HepG2 (cell line): ENCODE data around the gene COL18A1. TPM values are rescaled to one million over a fixed set of nuclear protein-coding genes. Genes with fewer than 3 reads are reported as not detected.

Experiments
- ATF7 ChIP-seq, 2 experiments: fragments of 450-650 bp in 1 of 2; sonication (generic) in 1 of 2; formaldehyde crosslinking in 1 of 2; IDR thresholded peaks; 2 replicates each; pipeline versions ENCODE4 v1.4.0 to v1.6.1; 2016 to 2020; ENCODE audit warnings: antibody characterized with exemption in 1 of 2, mild to moderate bottlenecking in 1 of 2, missing genetic modification reagents in 1 of 2
- BCL6 ChIP-seq: IDR thresholded peaks from 2 replicates; pipeline ENCODE4 v1.6.1; 2016; ENCODE audit warnings: missing genetic modification reagents, missing compliant biosample characterization
- CBX5 ChIP-seq: sonication (generic); formaldehyde crosslinking; IDR thresholded peaks from 2 replicates; pipeline ENCODE4 v1.4.0; 2020; ENCODE audit warnings: missing genetic modification reagents, borderline replicate concordance
- FOXA1 ChIP-seq, 2 experiments: fragments of 450-650 bp in 1 of 2; sonication (generic) in 1 of 2; formaldehyde crosslinking in 1 of 2; IDR thresholded peaks; 2 replicates each; pipeline versions ENCODE4 v1.4.0 to v1.6.1; 2016 to 2020; ENCODE audit warnings: missing genetic modification reagents in 1 of 2
- GATA4 ChIP-seq: sonication (generic); IDR thresholded peaks from 2 replicates; pipeline ENCODE4 v1.6.1; 2016; ENCODE audit warnings: antibody characterized with exemption, low read depth, borderline replicate concordance
- GATAD2A ChIP-seq: IDR thresholded peaks from 2 replicates; pipeline ENCODE4 v1.6.1; 2016
- HDAC2 ChIP-seq: sonication (generic); formaldehyde crosslinking; IDR thresholded peaks from 2 replicates; pipeline ENCODE4 v1.4.0; 2020; ENCODE audit warnings: missing genetic modification reagents
- JARID2 ChIP-seq: sonication (generic); formaldehyde crosslinking; IDR thresholded peaks from 2 replicates; pipeline ENCODE4 v1.8.1; 2023; ENCODE audit warnings: missing genetic modification reagents, inconsistent platforms; ENCODE audit not compliant: insufficient replicate concordance
- NFKBIZ ChIP-seq: IDR thresholded peaks from 2 replicates; pipeline ENCODE4 v1.6.1; 2018; ENCODE audit warnings: missing genetic modification reagents, missing compliant biosample characterization
- NR2F6 ChIP-seq, 2 experiments: IDR thresholded peaks; 2 replicates each; pipeline ENCODE4 v1.6.1; 2016; ENCODE audit warnings: antibody characterized with exemption in 1 of 2, mild to moderate bottlenecking in 1 of 2
- POLR2G ChIP-seq: fragments of 200-400 bp; formaldehyde crosslinking; IDR thresholded peaks from 2 replicates; pipeline ENCODE4 v1.6.1; 2018; ENCODE audit warnings: mild to moderate bottlenecking, low read depth, low read length, moderate library complexity
- SP140L ChIP-seq: sonication (generic); formaldehyde crosslinking; IDR thresholded peaks from 2 replicates; pipeline ENCODE4 v1.4.0; 2020; ENCODE audit warnings: missing genetic modification reagents, borderline replicate concordance
- ZFY ChIP-seq: sonication (generic); formaldehyde crosslinking; IDR thresholded peaks from 2 replicates; pipeline ENCODE4 v1.4.0; 2020; ENCODE audit warnings: missing genetic modification reagents
- ZKSCAN1 ChIP-seq: fragments of 150-350 bp; IDR thresholded peaks from 2 replicates; pipeline ENCODE4 v1.6.1; 2014; ENCODE audit warnings: low read length
- ZNF430 ChIP-seq: sonication (generic); formaldehyde crosslinking; IDR thresholded peaks from 2 replicates; pipeline ENCODE4 v1.9.0; 2021; ENCODE audit warnings: mild to moderate bottlenecking, missing genetic modification reagents
- ZNF496 ChIP-seq: sonication (generic); formaldehyde crosslinking; IDR thresholded peaks from 2 replicates; pipeline ENCODE4 v1.8.1; 2023; ENCODE audit warnings: mild to moderate bottlenecking, moderate library complexity, missing genetic modification reagents; ENCODE audit not compliant: insufficient replicate concordance
- ZNF547 ChIP-seq: sonication (generic); formaldehyde crosslinking; IDR thresholded peaks from 2 replicates; pipeline ENCODE4 v1.5.1; 2020; ENCODE audit warnings: mild to moderate bottlenecking, missing genetic modification reagents
- ZNF713 ChIP-seq: sonication (generic); formaldehyde crosslinking; IDR thresholded peaks from 2 replicates; pipeline ENCODE4 v1.4.0; 2020; ENCODE audit warnings: mild to moderate bottlenecking, missing genetic modification reagents
- ZSCAN25 ChIP-seq: sonication (generic); formaldehyde crosslinking; IDR thresholded peaks from 2 replicates; pipeline ENCODE4 v1.8.0; 2022; ENCODE audit warnings: mild to moderate bottlenecking, missing genetic modification reagents
- polyA plus RNA-seq, 8 experiments: library from polyadenylated mRNA; depleted of rRNA in 3 of 8; stranded (reverse) in 7 of 8; unstranded in 1 of 8; fragments of >200 nt; fragmentation: Illumina TruSeq in 4 of 8; extraction: Trizol in 4 of 8; gene quantifications; 2 replicates each; pipeline versions ENCODE4 v1.2.1 to v1.2.3, GENCODE V29; 2011 to 2016; ENCODE audit warnings: low read depth in 4 of 8, missing spikeins in 1 of 8, mixed read lengths in 1 of 8; ENCODE audit not compliant: insufficient read depth in 1 of 8
- total RNA-seq, 5 experiments: library from RNA; depleted of rRNA; stranded (reverse); fragments of >200 nt; fragmentation: Illumina TruSeq; extraction: Trizol; gene quantifications; 2 replicates each; pipeline ENCODE4 v1.2.3, GENCODE V29; 2016; ENCODE audit warnings: low read depth in 1 of 5
- TF ChIP-seq, protein P1 (sequence below): sonication (generic); formaldehyde crosslinking; IDR thresholded peaks from 2 replicates; pipeline ENCODE4 v1.8.0; 2022; ENCODE audit warnings: mild to moderate bottlenecking, missing genetic modification reagents, borderline replicate concordance
- TF ChIP-seq, protein P2 (sequence below): sonication (generic); formaldehyde crosslinking; IDR thresholded peaks from 2 replicates; pipeline ENCODE4 v1.8.1; 2023; ENCODE audit warnings: mild to moderate bottlenecking, missing genetic modification reagents
- TF ChIP-seq, protein P3 (sequence below): sonication (generic); formaldehyde crosslinking; IDR thresholded peaks from 2 replicates; pipeline ENCODE4 v1.4.0; 2020; ENCODE audit warnings: missing genetic modification reagents
- TF ChIP-seq, protein P4 (sequence below): sonication (generic); formaldehyde crosslinking; IDR thresholded peaks from 2 replicates; pipeline ENCODE4 v1.4.0; 2020; ENCODE audit warnings: mild to moderate bottlenecking, missing genetic modification reagents

COL18A1 gene
- total and polyA plus RNA-seq, 2 of the 13 experiments (the other 11 are each of a cell fraction or from before 2014, with no cell fraction given) = 79.0 to 102 TPM

DNA sequence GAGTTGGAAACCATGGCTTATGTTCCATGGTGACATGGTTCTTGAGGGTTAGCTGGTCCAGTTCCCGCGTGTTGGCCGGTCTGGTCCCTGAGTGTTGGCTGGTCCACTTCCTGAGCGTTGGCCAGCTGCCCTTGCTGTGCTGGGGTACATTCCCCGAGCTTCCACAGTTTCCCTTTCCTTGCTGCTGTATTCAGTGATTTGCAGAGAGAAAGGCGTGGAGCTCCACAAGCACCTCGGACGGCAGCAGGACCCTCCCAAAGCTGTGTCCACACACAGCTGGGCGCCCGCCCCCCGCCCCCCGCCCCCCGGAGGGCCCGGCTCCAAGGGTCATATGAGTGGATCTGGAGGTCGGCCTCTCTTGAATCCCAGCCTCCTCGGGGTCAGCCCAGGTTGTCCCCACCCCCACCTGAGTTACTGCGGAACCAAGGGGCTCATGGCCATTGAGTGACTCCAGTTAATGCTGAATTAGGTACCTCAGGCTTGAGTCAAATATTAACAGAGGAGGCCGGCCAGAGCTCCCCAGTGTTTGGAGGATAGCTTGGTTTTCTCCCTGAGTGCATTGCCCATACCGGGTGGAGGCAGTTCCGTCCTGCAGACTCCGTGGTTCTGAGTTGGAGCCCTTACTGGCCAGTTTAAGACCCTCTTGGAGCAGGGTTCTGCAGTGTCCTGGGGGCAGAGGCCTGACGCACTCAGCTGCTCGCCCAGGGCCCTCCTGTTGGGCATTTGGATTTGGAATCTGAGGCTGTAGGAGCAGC is 18.4 kb downstream of the COL18A1 start (continued):
- TF ChIP-seq SP140L (CRISPR knock-in tag) (no peak), NFKBIZ (CRISPR knock-in tag) (no peak), CBX5 (CRISPR knock-in tag) (no peak), ZFY (CRISPR knock-in tag) (peak; percentile 55), ZKSCAN1 (no peak), ZSCAN25 (CRISPR knock-in tag) (peak; percentile 78), GATA4 (peak; percentile 18; the same call in 1 of the 2 replicates), ZNF713 (CRISPR knock-in tag) (no peak), BCL6 (peak; percentile 59; the same call in 1 of the 2 replicates), POLR2G (peak; percentile 78), HDAC2 (CRISPR knock-in tag) (peak; percentile 79; the same call in 1 of the 2 replicates), FOXA1 (IDR thresholded peaks at IDR 0.05) (no peak), FOXA1 (CRISPR knock-in tag; IDR thresholded peaks at IDR 0.05) (0 out of 2 replicates have a peak, but pooled peaks have one; percentile 10), GATAD2A (CRISPR knock-in tag) (peak; percentile 31), ATF7 (IDR thresholded peaks at IDR 0.05) (no peak), ATF7 (CRISPR knock-in tag; IDR thresholded peaks at IDR 0.05) (no peak), ZNF430 (CRISPR knock-in tag) (0 out of 2 replicates have a peak, but pooled peaks have one; percentile 36), ZNF496 (CRISPR knock-in tag) (no peak), NR2F6 (IDR thresholded peaks at IDR 0.05) (peak; percentile 82), NR2F6 (CRISPR knock-in tag; IDR thresholded peaks at IDR 0.05) (peak; percentile 83), ZNF547 (no peak), JARID2 (CRISPR knock-in tag) (no peak)
- TF ChIP-seq, protein P1, sequence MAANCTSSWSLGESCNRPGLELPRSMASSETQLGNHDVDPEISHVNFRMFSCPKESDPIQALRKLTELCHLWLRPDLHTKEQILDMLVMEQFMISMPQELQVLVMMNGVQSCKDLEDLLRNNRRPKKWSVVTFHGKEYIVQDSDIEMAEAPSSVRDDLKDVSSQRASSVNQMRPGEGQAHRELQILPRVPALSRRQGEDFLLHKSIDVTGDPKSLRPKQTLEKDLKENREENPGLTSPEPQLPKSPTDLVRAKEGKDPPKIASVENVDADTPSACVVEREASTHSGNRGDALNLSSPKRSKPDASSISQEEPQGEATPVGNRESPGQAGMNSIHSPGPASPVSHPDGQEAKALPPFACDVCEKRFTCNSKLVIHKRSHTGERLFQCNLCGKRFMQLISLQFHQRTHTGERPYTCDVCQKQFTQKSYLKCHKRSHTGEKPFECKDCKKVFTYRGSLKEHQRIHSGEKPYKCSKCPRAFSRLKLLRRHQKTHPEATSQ (CRISPR knock-in tag) = no peak
- TF ChIP-seq, protein P2, sequence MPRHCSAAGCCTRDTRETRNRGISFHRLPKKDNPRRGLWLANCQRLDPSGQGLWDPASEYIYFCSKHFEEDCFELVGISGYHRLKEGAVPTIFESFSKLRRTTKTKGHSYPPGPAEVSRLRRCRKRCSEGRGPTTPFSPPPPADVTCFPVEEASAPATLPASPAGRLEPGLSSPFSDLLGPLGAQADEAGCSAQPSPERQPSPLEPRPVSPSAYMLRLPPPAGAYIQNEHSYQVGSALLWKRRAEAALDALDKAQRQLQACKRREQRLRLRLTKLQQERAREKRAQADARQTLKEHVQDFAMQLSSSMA (CRISPR knock-in tag) = no peak
- TF ChIP-seq, protein P3, sequence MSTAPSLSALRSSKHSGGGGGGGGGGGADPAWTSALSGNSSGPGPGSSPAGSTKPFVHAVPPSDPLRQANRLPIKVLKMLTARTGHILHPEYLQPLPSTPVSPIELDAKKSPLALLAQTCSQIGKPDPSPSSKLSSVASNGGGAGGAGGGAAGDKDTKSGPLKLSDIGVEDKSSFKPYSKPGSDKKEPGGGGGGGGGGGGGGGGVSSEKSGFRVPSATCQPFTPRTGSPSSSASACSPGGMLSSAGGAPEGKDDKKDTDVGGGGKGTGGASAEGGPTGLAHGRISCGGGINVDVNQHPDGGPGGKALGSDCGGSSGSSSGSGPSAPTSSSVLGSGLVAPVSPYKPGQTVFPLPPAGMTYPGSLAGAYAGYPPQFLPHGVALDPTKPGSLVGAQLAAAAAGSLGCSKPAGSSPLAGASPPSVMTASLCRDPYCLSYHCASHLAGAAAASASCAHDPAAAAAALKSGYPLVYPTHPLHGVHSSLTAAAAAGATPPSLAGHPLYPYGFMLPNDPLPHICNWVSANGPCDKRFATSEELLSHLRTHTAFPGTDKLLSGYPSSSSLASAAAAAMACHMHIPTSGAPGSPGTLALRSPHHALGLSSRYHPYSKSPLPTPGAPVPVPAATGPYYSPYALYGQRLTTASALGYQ (CRISPR knock-in tag) = no peak
- TF ChIP-seq, protein P4, sequence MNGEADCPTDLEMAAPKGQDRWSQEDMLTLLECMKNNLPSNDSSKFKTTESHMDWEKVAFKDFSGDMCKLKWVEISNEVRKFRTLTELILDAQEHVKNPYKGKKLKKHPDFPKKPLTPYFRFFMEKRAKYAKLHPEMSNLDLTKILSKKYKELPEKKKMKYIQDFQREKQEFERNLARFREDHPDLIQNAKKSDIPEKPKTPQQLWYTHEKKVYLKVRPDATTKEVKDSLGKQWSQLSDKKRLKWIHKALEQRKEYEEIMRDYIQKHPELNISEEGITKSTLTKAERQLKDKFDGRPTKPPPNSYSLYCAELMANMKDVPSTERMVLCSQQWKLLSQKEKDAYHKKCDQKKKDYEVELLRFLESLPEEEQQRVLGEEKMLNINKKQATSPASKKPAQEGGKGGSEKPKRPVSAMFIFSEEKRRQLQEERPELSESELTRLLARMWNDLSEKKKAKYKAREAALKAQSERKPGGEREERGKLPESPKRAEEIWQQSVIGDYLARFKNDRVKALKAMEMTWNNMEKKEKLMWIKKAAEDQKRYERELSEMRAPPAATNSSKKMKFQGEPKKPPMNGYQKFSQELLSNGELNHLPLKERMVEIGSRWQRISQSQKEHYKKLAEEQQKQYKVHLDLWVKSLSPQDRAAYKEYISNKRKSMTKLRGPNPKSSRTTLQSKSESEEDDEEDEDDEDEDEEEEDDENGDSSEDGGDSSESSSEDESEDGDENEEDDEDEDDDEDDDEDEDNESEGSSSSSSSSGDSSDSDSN = no peak
